Measurements from ENCODE around the gene PSG6.
"Not testable (repeated sequence)": the region's sequence is repeated elsewhere in the genome, so short reads cannot be mapped to it uniquely, and the experiment has no call there.

DNA sequence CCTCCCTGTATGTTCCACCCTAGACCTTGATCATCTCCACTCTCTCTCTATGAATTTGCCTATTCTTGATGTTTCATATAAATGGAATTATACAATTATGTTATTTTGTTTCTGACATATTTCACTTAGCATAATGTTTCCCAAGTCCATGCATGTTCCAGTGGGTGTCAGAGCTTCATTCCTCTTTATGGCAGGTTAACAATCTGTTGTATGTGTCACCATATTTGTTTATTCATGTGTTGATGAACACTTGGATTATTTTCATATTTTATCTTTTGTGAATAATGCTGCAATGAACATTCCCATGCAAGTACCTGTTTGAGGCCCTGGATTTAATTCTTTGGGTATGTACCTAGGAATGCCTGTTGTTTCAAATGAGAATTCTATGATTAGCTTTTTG is 3.3 kb upstream of the PSG6 start:
- TF ChIP-seq, protein P1, sequence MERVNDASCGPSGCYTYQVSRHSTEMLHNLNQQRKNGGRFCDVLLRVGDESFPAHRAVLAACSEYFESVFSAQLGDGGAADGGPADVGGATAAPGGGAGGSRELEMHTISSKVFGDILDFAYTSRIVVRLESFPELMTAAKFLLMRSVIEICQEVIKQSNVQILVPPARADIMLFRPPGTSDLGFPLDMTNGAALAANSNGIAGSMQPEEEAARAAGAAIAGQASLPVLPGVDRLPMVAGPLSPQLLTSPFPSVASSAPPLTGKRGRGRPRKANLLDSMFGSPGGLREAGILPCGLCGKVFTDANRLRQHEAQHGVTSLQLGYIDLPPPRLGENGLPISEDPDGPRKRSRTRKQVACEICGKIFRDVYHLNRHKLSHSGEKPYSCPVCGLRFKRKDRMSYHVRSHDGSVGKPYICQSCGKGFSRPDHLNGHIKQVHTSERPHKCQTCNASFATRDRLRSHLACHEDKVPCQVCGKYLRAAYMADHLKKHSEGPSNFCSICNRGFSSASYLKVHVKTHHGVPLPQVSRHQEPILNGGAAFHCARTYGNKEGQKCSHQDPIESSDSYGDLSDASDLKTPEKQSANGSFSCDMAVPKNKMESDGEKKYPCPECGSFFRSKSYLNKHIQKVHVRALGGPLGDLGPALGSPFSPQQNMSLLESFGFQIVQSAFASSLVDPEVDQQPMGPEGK (CRISPR knock-in tag; IDR thresholded peaks at IDR 0.05; ENCODE audit: borderline replicate concordance): not testable (repeated sequence)
- TF ChIP-seq, protein P2, sequence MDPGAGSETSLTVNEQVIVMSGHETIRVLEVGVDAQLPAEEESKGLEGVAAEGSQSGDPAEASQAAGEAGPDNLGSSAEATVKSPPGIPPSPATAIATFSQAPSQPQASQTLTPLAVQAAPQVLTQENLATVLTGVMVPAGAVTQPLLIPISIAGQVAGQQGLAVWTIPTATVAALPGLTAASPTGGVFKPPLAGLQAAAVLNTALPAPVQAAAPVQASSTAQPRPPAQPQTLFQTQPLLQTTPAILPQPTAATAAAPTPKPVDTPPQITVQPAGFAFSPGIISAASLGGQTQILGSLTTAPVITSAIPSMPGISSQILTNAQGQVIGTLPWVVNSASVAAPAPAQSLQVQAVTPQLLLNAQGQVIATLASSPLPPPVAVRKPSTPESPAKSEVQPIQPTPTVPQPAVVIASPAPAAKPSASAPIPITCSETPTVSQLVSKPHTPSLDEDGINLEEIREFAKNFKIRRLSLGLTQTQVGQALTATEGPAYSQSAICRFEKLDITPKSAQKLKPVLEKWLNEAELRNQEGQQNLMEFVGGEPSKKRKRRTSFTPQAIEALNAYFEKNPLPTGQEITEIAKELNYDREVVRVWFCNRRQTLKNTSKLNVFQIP (CRISPR knock-in tag; IDR thresholded peaks at IDR 0.05; ENCODE audit: borderline replicate concordance, low read depth): not testable (repeated sequence)
- TF ChIP-seq RARB (CRISPR knock-in tag; IDR thresholded peaks at IDR 0.05); ESRRG (CRISPR knock-in tag; IDR thresholded peaks at IDR 0.05); ARNTL (CRISPR knock-in tag; IDR thresholded peaks at IDR 0.05; ENCODE audit: borderline replicate concordance, low read depth): not testable (repeated sequence)

Measured in SK-N-SH treated with all-trans-retinoic acid at 6 μM for 48 hours (cell line).